Measurements from ENCODE around the gene SPACDR. TPM values are rescaled to one million over a fixed set of nuclear protein-coding genes. Genes with fewer than 3 reads are reported as not detected.

SPACDR gene
- total and polyA plus RNA-seq, 9 of the 15 experiments (the other 6 are each of a cell fraction or from before 2014, with no cell fraction given): 0.07 to 0.55 (median 0.14) TPM; not detected in 1

DNA sequence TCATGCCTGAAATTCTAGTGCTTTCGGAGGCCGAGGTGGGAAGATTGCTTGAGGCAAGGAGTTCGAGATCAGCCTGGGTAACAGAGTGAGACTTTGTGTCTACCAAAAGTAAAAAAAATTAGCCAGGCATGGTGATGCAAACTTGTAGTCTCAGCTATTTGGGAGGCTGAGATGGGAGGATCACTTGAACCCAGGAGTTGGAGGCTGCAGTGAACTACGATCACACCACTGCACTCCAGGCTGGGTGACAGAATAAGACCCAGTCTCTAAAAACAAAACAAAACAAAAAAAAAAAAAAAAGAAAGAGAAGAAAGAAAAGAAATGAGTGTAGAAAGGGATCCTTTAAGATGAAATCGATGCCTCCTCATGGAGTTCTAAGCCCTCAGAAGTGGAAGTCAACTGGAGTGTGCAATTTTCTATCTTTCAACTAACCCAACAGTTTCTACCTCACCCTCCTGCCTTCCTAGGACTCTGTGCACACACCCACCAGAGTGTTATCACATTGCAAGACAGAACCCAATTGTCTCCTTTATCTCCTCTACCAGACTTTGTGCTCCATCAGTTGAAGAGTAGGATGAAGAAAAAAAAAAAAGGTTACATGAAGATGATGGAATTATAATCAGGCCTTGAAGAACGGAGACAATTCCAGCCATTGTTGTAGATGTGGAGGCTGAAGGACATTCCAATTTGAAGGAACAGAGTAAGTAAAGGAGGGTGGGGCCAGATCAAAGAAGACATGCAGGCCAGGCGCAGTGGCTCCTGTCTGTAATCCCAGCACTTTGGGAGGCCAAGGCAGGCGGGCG lies 46.6 kb upstream of the SPACDR start (continued):
- TF ChIP-seq ETV5 (CRISPR knock-in tag; IDR thresholded peaks at IDR 0.05; ENCODE audit: low read depth) (no peak), DIDO1 (tag; IDR thresholded peaks at IDR 0.05; ENCODE audit: low read depth) (0 out of 2 replicates have a peak, but pooled peaks have one; percentile 41), ZNF212 (CRISPR knock-in tag; IDR thresholded peaks at IDR 0.05) (no peak), LEF1 (IDR thresholded peaks at IDR 0.05) (peak; percentile 91), CHCHD3 (CRISPR knock-in tag; IDR thresholded peaks at IDR 0.05) (no peak), ZKSCAN8 (CRISPR knock-in tag; IDR thresholded peaks at IDR 0.05) (no peak), TBL1XR1 (IDR thresholded peaks at IDR 0.05; ENCODE audit: low read length in 2 of 2) (peak in 1 of 2 experiments; percentile 78; a peak in 2 of 4 replicates), SMAD1 (IDR thresholded peaks at IDR 0.05; ENCODE audit: low read depth, low read length, partially characterized antibody) (no peak), SMARCB1 (IDR thresholded peaks at IDR 0.05; ENCODE audit: insufficient read length, low read depth) (no peak), ZNF696 (CRISPR knock-in tag; conservative IDR thresholded peaks at IDR 0.05) (no peak), MEF2D (tag; conservative IDR thresholded peaks at IDR 0.05; ENCODE audit: low read depth) (no peak), NRF1 (conservative IDR thresholded peaks at IDR 0.05 in 1 of 2, IDR thresholded peaks at IDR 0.05 in 1 of 2) (peak in 1 of 2 experiments; percentile 35; a peak in 2 of 4 replicates), PHTF2 (CRISPR knock-in tag; IDR thresholded peaks at IDR 0.05) (no peak), WHSC1 (IDR thresholded peaks at IDR 0.05; ENCODE audit: low read length) (no peak), ZNF175 (CRISPR knock-in tag; IDR thresholded peaks at IDR 0.05; ENCODE audit: low read depth) (0 out of 2 replicates have a peak, but pooled peaks have one; percentile 39), ZNF586 (CRISPR knock-in tag; conservative IDR thresholded peaks at IDR 0.05) (no peak), TEAD1 (CRISPR knock-in tag; IDR thresholded peaks at IDR 0.05) (no peak), CBX8 (IDR thresholded peaks at IDR 0.05; ENCODE audit: borderline replicate concordance, extremely low read depth, low read depth, low read length, poor library complexity, severe bottlenecking) (no peak)
- TF ChIP-seq, protein P1, sequence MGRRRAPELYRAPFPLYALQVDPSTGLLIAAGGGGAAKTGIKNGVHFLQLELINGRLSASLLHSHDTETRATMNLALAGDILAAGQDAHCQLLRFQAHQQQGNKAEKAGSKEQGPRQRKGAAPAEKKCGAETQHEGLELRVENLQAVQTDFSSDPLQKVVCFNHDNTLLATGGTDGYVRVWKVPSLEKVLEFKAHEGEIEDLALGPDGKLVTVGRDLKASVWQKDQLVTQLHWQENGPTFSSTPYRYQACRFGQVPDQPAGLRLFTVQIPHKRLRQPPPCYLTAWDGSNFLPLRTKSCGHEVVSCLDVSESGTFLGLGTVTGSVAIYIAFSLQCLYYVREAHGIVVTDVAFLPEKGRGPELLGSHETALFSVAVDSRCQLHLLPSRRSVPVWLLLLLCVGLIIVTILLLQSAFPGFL (CRISPR knock-in tag; IDR thresholded peaks at IDR 0.05): no peak
- TF ChIP-seq, protein P2, sequence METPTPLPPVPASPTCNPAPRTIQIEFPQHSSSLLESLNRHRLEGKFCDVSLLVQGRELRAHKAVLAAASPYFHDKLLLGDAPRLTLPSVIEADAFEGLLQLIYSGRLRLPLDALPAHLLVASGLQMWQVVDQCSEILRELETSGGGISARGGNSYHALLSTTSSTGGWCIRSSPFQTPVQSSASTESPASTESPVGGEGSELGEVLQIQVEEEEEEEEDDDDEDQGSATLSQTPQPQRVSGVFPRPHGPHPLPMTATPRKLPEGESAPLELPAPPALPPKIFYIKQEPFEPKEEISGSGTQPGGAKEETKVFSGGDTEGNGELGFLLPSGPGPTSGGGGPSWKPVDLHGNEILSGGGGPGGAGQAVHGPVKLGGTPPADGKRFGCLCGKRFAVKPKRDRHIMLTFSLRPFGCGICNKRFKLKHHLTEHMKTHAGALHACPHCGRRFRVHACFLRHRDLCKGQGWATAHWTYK (CRISPR knock-in tag; IDR thresholded peaks at IDR 0.05): 0 out of 2 replicates have a peak, but pooled peaks have one; percentile 31
- TF ChIP-seq, protein P3, sequence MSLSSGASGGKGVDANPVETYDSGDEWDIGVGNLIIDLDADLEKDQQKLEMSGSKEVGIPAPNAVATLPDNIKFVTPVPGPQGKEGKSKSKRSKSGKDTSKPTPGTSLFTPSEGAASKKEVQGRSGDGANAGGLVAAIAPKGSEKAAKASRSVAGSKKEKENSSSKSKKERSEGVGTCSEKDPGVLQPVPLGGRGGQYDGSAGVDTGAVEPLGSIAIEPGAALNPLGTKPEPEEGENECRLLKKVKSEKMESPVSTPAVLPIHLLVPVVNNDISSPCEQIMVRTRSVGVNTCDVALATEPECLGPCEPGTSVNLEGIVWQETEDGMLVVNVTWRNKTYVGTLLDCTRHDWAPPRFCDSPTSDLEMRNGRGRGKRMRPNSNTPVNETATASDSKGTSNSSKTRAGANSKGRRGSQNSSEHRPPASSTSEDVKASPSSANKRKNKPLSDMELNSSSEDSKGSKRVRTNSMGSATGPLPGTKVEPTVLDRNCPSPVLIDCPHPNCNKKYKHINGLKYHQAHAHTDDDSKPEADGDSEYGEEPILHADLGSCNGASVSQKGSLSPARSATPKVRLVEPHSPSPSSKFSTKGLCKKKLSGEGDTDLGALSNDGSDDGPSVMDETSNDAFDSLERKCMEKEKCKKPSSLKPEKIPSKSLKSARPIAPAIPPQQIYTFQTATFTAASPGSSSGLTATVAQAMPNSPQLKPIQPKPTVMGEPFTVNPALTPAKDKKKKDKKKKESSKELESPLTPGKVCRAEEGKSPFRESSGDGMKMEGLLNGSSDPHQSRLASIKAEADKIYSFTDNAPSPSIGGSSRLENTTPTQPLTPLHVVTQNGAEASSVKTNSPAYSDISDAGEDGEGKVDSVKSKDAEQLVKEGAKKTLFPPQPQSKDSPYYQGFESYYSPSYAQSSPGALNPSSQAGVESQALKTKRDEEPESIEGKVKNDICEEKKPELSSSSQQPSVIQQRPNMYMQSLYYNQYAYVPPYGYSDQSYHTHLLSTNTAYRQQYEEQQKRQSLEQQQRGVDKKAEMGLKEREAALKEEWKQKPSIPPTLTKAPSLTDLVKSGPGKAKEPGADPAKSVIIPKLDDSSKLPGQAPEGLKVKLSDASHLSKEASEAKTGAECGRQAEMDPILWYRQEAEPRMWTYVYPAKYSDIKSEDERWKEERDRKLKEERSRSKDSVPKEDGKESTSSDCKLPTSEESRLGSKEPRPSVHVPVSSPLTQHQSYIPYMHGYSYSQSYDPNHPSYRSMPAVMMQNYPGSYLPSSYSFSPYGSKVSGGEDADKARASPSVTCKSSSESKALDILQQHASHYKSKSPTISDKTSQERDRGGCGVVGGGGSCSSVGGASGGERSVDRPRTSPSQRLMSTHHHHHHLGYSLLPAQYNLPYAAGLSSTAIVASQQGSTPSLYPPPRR (CRISPR knock-in tag; IDR thresholded peaks at IDR 0.05; ENCODE audit: borderline replicate concordance): no peak

All from K562 (cell line).